GM19099 (cell line): Measurements from ENCODE around the gene ARL8A.

Source experiments
- POLR2A ChIP-seq: IDR thresholded peaks from 3 replicates; pipeline ENCODE4 v1.6.1; 2011; ENCODE audit warnings: low read depth; ENCODE audit not compliant: insufficient read length; ENCODE audit errors: extremely low read depth

The ARL8A gene

DNA sequence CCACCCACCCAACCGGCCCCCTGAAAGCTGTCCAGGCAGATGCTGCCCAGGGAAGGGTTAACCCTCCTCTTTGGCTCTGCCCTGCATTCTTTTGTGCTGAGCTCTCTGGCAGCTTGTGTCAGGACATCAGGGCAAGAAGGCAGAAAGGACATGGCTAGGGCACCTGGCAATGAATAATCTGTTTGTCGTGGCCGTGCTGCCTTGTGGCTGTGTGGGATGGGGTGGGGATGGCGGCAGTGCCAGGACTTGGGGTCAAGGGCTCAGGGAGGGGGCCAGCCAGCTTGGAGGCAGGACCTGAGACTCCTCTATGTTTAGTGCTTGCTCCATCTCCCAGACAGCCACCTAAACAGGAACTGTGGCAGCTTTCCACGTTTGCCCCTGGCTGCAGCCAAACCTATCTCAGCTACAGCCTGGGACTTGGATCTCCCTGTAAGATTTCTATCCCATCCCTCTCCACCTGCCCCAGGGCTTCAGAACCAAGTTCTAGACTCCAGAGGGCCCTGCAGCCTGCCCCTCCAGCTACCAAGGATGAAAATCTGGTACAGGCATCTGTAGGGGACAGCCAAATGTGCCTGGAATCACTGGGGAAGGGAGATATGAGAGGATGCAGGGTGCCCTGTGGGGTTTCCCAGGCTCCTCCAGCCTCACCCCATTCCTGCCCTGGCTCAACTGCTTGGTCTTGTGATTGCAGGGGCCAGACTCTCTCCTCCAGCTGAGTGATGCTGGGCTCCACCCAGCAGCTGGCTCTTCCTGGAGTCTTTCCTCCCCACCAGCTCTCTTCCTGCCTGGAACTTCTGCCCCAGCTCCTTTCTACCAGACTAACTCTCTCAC is 31.5 kb downstream of the ARL8A start:
- no peak for TF ChIP-seq POLR2A

DNA sequence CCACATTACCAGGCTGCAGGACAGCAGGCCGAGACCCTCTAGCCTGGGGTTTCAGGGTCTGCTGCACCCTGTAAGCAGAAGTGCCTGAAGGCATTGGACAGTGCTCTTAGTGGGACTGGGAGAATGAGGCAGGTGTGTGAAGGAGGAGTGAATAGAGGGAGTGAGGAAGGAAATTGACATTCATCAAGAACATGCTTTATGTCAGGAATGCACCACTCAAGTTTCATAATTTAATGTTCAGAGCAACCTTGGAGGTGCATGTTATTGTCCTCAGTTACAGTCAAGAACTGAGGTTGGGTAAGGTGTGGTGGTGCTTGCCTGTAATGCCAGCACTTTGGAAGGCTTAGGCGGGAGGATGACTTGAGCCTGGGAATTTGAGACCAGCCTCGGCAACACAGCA is 33.6 kb downstream of the ARL8A start:
- no peak for TF ChIP-seq POLR2A

DNA sequence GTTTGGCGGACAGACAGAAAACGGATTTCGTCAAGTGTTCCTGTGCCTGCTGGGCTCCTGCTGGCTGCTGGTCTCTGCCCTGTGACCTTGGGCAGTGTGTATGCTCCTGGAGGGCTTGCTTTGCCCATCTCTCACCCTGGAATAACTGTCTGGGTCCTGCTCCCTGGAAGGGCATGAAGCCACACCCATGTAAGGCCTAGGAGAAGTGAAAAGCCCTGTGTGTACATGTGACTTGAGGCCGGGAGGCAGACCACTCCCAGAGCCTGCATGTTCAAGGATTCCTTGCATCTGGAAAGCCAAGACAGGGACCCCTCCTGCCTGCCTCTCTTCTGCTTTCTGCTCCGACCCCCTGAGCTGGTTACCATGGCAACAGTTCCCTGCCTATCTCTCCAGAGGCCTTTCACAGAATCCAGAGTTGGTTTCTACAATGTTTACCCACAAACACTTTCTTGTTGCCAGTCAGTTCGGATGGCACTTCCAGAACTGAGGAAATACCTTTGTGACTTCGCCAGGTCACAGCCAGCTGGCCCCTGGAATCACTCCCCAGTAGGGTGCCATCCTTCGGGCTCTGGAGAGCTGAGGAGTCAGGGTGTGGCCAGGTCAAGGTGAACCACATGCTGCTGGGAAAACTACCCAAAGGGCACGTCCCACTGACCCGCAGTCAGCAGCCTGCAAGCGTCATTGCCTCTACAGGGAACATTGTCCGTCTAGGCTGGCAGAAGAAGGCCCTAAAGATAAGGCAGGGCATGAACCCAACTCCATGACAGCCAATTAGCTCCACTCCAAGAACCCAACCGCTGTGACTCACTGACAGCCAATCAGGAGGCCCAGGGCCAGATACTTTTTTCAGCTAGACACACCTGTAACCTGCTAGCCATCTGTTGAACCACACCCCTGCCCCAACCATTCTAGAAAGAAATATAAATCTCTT is 36.5 kb downstream of the ARL8A start:
- TF ChIP-seq POLR2A = no peak

DNA sequence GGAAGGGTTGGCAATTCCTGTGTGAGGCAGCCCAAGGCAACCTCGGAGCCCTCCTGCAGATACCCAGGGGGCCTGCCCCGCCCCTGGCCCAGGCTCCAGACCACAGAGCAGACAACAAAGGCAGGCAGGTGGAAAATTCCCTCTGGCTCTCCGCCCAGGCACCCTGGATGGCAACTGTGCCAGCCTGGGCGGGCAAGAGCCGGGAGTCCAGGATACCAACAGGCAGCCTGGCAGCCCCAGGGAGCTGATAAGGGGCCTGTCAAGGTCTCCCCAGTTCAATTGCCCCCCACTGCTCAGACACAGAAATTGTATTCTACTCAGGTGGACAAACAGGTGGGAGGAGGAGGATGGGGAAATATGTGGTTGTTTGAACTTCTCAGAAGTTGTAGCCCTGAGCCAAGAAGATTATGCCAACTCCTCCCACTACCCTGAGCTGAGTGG is 37.2 kb downstream of the ARL8A start:
- no peak for TF ChIP-seq POLR2A

DNA sequence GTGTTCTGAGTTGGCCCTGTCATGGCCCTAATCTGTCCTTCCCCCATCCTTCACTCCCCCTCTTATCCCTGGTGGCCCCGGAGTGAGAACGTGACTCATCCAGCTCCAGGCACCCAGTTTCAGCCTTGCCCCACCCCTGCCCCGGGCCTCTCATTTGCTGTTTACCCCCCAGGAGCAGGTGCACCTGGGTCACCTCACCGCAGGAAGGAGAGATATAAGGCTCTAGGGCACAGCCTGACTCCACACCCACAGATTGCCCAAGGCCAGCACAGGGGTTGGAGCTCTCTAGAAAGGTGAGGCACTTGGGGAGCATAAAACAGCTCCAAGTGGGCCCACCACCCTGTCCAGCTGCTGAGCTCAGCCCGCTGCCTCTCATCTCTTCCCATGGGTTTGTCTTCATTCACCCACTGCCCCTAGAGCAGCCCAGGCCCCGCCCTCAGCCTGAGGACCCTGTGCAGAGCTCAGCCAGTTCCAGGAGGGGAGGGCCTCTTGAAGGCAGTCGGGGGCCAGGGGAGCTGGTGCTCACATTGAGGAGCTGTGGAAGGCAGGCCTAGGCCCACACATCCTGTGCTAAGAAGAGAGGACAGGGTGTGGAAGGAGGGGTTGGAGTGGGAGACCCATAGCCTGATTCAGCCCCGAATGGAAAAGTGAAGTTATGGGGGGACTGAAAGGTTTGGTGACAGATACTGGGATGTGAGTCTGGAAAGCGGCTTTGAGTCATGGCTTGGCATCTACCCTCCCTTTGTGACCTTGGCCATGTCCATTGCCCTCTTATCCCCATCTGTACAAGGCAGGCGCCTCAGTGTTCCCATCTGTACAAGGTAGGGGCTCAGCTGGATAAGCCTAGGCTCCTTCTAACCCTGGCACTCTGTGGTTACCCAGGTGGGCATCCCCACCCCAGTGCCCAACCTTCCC is 37.9 kb downstream of the ARL8A start:
- no peak for TF ChIP-seq POLR2A

DNA sequence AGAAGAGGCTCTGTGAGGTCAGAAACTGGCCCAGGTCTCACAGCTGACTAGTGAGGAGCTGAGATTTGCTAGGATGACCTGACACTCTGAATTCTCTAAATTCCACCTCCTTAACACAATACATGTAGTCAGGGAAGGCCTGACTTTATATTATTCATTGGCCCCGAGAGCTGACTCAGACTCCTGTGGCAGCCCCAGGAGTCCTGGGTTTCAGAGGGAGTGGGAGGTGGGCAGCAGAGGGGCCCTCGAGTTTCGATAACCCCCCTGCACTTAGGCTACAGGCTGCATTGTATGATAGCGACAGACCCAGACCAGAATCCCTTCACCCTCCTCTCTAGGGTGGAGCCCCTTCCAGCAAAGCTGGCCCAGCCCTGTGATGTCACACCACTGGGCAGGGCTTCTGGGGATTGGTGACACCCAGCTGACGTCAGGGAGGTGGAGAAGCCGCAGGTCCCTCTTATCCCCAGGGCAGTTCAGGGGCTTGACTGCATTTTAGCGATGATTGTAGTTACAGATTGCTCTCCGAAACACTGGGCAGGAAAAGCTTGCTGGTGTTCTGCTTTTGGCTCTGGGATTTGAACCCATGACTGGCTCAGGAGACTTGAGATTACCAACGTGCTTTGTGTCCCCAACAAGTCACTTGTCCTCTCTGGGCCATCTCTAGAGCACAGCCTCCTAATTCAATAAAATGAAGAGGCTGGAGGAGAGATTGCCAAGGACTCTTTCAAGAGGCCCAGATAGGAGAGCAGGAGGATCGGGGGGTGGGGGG is 38.8 kb downstream of the ARL8A start:
- TF ChIP-seq POLR2A = no peak

DNA sequence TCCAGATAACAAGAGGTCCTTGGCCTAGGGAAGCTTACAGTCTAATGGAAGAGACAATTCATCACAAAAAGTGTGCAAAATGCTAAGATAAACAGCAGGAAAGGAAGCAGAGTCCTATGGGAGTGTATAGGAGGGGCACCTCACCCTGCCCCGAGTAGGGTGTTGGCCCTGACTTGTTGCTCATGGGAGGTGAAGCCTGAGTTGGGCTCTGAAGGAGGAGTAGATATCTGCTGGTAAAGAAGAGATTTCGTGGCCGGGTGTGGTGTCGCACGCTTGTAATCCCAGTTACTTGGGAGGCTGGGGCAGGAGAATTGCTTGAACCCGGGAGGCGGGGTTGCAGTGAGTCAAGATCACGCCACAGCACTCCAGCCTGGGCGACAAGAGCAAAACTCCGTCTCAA is 40.5 kb downstream of the ARL8A start:
- TF ChIP-seq POLR2A = no peak

DNA sequence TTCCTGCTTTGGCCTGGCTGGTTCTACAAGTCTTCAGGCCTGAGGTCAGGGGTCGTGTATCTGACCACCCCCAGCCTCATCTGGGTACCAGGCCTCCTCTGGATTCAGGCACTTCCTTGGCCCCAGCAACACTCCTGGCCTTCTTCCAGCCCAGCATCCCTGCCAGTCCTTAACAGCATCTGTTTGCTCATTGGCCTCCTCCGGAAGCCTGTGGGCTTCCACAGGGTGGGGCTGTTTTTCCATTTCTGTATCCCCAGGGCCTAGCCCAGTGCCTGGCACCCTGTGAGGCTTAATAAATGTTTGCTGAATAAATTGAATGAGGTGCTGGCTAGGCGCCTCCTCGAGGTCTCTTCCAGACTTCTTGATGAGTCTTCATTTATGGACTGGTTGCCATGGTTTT is 43.4 kb downstream of the ARL8A start:
- no peak for TF ChIP-seq POLR2A

DNA sequence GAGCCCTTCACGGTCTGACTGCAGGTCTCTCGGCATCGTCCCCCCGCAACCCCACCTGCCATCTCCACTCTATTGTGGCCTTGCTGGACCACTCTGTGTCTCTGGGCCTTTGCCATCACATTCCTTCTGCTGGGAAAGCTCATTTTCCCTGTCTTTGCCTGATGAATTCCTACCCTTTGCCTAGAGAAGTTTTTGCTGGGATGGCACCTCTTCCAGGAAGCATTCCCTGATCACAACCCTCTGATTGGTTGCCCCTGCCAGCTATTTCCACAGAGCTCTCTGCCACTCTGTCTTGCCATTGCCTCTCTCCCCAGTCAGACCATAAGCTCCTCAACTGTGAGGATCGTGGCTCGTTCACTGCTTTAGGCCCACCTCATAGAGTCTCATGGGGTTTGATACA is 50.7 kb downstream of the ARL8A start:
- no peak for TF ChIP-seq POLR2A

DNA sequence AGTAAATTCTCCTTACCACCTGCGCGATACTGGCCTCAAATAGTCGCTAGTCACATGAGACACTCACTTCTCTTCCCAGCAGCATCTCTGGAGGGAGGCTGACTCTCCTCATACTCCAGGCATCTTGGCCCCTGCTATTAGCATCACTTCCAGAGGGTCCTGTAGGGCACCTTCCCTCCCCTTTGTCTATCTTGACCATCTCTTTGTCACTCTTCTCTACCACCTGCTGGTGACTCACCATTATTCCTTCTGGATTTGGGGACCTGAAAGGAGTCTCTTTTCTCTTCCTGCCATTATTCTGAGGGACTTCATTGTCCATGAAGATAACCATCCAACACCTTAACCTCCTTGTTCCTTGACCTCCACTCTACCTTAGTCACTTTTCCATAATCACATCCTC is 53.5 kb downstream of the ARL8A start:
- no peak for TF ChIP-seq POLR2A

DNA sequence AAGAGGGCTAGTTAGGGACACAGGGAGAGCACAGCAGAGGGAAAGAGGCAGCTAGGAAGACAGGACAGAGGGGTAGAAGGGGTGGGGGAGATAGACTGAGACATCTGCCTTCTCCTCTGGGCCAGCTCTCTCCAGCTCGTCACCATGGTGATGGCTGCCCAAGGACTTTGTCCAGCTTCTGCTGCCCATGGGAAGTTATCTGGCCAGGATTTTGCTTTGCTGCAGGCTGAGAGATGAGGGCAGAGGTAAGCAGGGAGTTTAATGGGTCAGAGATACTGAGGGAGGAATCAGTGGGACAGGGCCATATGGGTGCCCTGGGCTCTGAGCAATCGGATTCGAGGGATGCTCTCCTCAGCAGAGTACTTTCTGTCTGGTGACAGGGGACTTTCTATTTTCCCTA is 56.3 kb downstream of the ARL8A start:
- no peak for TF ChIP-seq POLR2A

DNA sequence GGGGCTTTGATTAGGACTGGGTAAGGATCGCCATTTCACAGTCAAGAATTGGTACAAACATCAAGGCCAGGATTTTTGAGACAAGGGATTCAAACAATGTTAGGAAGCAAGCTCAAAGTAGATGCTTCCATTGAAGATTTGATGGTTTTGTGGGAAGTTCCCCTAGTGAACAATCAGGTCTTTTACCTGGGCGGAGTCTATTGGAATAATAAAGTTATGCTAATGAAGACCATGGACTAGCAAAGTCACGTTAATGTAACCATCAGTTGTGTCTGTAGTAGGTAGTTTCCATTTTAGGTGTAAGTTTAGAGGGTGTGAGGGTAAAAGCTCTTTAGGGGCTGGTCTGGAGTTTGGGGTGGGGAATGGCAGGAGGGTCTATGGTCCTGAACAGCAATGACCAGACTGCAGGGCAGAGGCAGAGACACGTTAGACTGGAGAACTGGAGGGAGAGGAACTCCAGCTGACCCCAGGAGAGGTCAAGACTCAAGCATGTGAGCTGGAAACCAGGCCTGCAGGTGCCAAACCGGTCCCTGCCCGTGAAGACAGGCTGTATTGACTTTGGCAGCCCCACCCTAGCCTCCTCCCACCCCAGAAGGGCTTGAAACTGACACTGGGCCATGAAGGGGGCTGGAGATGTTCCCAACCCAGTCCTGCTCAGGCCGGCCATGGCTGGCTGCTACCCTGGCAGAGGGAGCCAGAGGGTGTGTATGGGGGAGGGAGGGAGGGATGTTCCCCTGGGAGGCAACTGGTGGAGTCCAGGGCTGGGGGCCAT is 57.8 kb downstream of the ARL8A start:
- no peak for TF ChIP-seq POLR2A

DNA sequence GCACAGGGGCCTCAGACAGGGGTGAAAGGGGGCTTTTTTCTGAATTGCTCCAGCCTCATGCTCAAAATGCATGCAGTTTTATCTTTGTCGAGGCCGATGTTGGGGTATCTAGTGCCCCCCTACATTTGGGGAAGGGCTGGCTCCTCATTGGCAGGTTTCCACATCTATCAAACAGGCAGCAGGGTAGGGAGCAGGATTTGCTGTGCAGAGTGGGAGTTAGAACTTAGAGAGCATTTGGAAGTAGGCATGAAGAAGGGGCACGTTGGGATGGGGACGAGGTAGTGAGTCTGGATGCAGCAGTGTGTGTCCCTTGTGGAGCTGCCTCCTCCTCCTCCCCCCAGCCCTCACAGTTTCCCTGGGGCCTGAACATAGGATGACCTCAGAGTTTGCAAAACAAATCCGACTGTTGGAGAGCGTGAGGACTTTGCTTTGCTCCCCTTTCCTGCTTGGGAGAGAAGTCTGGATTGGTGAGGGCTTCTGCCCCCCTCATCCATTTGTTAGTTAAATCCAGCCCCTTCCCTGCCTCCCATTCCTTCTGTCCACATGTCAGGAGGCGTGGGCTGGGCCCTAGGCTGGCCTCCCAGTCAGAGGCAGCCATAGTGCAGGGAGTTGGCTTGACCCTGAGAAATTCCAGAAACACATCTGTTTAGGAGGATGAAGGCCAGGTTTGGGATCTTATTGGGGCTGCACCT is 58.7 kb downstream of the ARL8A start:
- TF ChIP-seq POLR2A = no peak
